ENCODE measurements around the gene MAP7D2.

MAP7D2 gene

GRCh38 chrX:19991350-19991718, 125.4 kb downstream of the MAP7D2 start:
- H3K4me3 ChIP-seq (ENCODE audit: low read length) = peak overlapping the region; percentile 63
- H3K9ac ChIP-seq (ENCODE audit: low read depth, low read length) = peak overlapping the region; percentile 46
- H3K4me1 ChIP-seq (ENCODE audit: control insufficient read depth, insufficient read depth, low read length) = peaks cover 5% of the 10 kb centered on the region
- peak overlapping the region; percentile 78 for H3K4me2 ChIP-seq (ENCODE audit: low read length)
- no peaks in the 10 kb centered on the region for H3K36me3 ChIP-seq (ENCODE audit: insufficient read depth, low read length)
- no peaks in the 10 kb centered on the region for H3K9me3 ChIP-seq (replicated peaks; ENCODE audit: low read length)
- H3K27me3 ChIP-seq (ENCODE audit: control insufficient read depth, insufficient read depth, low read length) = no peaks in the 10 kb centered on the region

GRCh38 chrX:19990556-19991349, 126.0 kb downstream of the MAP7D2 start, which contains the start of gene BCLAF3:
Gene BCLAF3, minus strand, starts transcription at chrX:19991061. Its CDS starts 20,797 bp downstream, at chrX:19970264.
- H3K9me3 ChIP-seq (replicated peaks; ENCODE audit: low read length) = no peaks in the 10 kb centered on the region
- peak within 1 kb of the TSS; percentile 80 for H3K9ac ChIP-seq (ENCODE audit: low read depth, low read length)
- H3K4me3 ChIP-seq (ENCODE audit: low read length) = peak within 1 kb of the TSS; percentile 84
- H3K36me3 ChIP-seq (ENCODE audit: insufficient read depth, low read length) = no peaks in the 10 kb centered on the region
- peaks cover 5% of the 10 kb centered on the region for H3K4me1 ChIP-seq (ENCODE audit: control insufficient read depth, insufficient read depth, low read length)
- H3K27me3 ChIP-seq (ENCODE audit: control insufficient read depth, insufficient read depth, low read length) = no peaks in the 10 kb centered on the region
- peak within 1 kb of the TSS; percentile 78 for H3K4me2 ChIP-seq (ENCODE audit: low read length)

DNA sequence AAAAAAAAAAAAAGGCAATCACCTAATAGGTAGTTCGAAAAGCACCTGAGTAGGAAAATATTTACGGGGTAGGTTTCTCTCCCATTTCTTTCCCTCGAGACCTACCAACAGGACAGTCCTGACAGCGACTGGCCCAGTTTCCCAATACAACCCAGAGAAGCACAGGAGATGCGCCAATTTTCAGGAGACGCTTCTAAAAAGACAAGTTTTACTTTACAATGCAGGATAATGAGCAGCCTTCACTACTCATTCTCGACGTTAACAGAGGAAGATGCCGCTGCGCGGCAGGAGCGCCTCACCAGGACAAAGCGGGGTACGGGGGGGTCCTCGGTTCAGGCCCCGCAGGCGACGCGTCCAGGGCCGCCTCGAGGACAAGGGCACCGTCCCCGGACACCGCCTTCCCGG, 126.6 kb downstream of the MAP7D2 start:
- Histone ChIP-seq H3K36me3 (ENCODE audit: insufficient read depth, low read length) (no peaks in the 10 kb centered on the region), H3K9me3 (replicated peaks; ENCODE audit: low read length) (no peaks in the 10 kb centered on the region), H3K4me1 (ENCODE audit: control insufficient read depth, insufficient read depth, low read length) (peaks cover 5% of the 10 kb centered on the region), H3K27me3 (ENCODE audit: control insufficient read depth, insufficient read depth, low read length) (no peaks in the 10 kb centered on the region), H3K4me2 (ENCODE audit: low read length) (peak overlapping the region; percentile 77), H3K9ac (ENCODE audit: low read depth, low read length) (peak overlapping the region; percentile 80), H3K4me3 (ENCODE audit: low read length) (peak overlapping the region; percentile 84)

DNA sequence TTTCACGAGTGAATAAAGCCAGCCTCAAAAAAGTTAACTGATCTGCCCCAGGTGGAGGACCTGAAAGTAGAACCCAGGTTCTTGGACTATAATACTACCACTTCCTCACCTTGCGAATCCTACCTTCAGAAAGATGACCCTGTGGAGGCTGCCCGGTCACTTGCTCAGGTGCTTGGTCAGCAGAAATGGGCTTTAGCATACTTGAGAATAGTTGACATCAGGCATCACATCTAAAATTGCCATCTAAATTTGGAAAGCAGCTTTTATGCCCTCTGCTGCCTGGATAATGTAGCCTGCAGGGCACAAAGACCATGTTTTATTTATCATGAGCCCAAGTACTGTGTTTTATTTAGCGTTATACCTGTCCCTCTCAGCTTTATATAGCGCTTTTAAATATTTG, 128.9 kb downstream of the MAP7D2 start:
- H3K4me2 ChIP-seq (ENCODE audit: low read length) = no peak overlapping the region
- H3K4me3 ChIP-seq (ENCODE audit: low read length) = no peak overlapping the region
- peaks cover 5% of the 10 kb centered on the region for H3K4me1 ChIP-seq (ENCODE audit: control insufficient read depth, insufficient read depth, low read length)
- no peaks in the 10 kb centered on the region for H3K36me3 ChIP-seq (ENCODE audit: insufficient read depth, low read length)
- H3K9me3 ChIP-seq (replicated peaks; ENCODE audit: low read length) = no peaks in the 10 kb centered on the region
- no peak overlapping the region for H3K9ac ChIP-seq (ENCODE audit: low read depth, low read length)
- no peaks in the 10 kb centered on the region for H3K27me3 ChIP-seq (ENCODE audit: control insufficient read depth, insufficient read depth, low read length)

DNA sequence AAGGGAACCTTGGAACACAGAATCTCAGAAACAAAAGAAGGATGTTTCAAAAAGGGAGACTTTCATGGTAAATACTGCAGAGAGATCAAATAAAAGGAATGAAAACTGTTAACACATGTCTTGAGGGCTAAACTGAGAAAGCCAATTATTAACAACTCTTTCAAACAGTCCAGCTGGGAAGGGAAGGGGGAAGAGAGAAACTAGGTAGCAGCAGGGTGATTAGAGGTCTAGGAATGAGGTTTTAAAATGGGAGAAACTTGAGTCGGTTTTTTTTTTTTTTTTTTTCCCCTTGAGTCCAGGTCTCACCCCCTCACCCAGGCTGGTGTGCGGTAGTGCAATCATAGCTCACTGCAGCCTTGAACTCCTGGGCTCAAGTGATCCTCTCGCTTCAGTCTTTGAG, 130.2 kb downstream of the MAP7D2 start:
- H3K27me3 ChIP-seq (ENCODE audit: control insufficient read depth, insufficient read depth, low read length) = no peaks in the 10 kb centered on the region
- H3K4me1 ChIP-seq (ENCODE audit: control insufficient read depth, insufficient read depth, low read length) = peaks cover 4% of the 10 kb centered on the region
- H3K4me3 ChIP-seq (ENCODE audit: low read length) = no peak overlapping the region
- no peak overlapping the region for H3K9ac ChIP-seq (ENCODE audit: low read depth, low read length)
- no peak overlapping the region for H3K4me2 ChIP-seq (ENCODE audit: low read length)
- no peaks in the 10 kb centered on the region for H3K9me3 ChIP-seq (replicated peaks; ENCODE audit: low read length)
- H3K36me3 ChIP-seq (ENCODE audit: insufficient read depth, low read length) = no peaks in the 10 kb centered on the region

GRCh38 chrX:19981947-19982346, 134.8 kb downstream of the MAP7D2 start:
- no peaks in the 10 kb centered on the region for H3K9me3 ChIP-seq (replicated peaks; ENCODE audit: low read length)
- H3K36me3 ChIP-seq (ENCODE audit: insufficient read depth, low read length) = no peaks in the 10 kb centered on the region
- no peak overlapping the region for H3K4me3 ChIP-seq (ENCODE audit: low read length)
- no peak overlapping the region for H3K4me2 ChIP-seq (ENCODE audit: low read length)
- no peak overlapping the region for H3K9ac ChIP-seq (ENCODE audit: low read depth, low read length)
- H3K27me3 ChIP-seq (ENCODE audit: control insufficient read depth, insufficient read depth, low read length) = no peaks in the 10 kb centered on the region
- H3K4me1 ChIP-seq (ENCODE audit: control insufficient read depth, insufficient read depth, low read length) = no peaks in the 10 kb centered on the region

DNA sequence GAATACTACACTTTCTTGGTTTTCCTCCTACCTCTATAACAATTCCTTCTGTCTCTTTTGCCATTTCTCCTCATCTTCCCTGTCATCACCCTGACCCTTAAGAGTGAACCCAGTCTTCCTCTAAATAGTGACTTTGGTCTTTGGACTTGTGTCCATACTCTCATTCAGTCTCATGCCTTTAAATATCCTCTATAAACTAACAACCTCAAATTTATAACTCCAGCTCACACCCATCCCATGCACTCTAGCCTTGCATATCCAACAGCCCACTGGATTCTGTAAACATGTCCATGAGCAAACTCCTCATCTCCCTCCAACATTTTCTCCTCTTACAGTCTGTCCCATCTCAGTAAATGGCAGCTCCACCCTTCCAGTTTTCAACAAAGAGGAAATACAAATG, 140.9 kb downstream of the MAP7D2 start:
- H3K4me3 ChIP-seq (ENCODE audit: low read length) = no peak overlapping the region
- H3K4me1 ChIP-seq (ENCODE audit: control insufficient read depth, insufficient read depth, low read length) = no peaks in the 10 kb centered on the region
- H3K36me3 ChIP-seq (ENCODE audit: insufficient read depth, low read length) = no peaks in the 10 kb centered on the region
- no peaks in the 10 kb centered on the region for H3K9me3 ChIP-seq (replicated peaks; ENCODE audit: low read length)
- H3K9ac ChIP-seq (ENCODE audit: low read depth, low read length) = no peak overlapping the region
- H3K27me3 ChIP-seq (ENCODE audit: control insufficient read depth, insufficient read depth, low read length) = no peaks in the 10 kb centered on the region
- no peak overlapping the region for H3K4me2 ChIP-seq (ENCODE audit: low read length)

DNA sequence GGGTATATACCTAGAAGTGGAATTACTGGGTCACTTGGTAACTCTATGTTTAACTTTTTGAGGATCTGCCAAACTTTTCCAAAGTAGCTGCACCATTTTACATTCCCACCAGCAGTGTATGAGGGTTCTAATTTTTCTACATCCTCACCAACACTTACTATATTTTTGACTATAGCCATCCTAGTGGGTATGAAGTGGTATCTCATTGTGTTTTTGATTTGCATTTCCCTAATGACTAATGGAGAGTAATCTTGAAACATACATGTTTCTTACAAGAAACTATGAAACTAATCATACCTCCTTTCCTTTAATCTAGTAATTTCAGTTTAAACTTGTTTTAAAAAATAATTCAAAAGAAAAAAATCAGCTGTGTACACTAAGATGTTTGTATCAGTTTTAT, 143.7 kb downstream of the MAP7D2 start:
- H3K9me3 ChIP-seq (replicated peaks; ENCODE audit: low read length) = no peaks in the 10 kb centered on the region
- H3K4me3 ChIP-seq (ENCODE audit: low read length) = no peak overlapping the region
- no peaks in the 10 kb centered on the region for H3K27me3 ChIP-seq (ENCODE audit: control insufficient read depth, insufficient read depth, low read length)

DNA sequence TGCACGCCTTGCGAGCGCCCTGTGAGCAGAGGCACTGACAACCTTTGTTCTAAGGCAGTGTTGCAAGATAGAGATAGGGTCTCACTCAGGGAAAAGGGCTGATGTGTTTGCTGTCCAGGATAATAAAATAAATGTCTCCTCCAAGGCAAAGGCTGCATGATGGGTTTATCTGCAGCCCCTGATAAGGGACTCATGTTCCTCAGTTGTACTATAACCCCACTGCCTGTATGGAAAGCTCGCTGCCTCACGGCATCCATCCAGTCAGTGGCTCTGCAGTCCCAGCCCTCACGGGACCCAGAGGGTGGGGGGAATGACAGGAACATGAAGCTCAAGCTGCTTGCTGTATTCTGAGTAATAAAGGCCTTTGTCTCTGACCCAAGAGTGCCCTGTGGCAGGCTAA, 148.4 kb downstream of the MAP7D2 start:
- no peak overlapping the region for H3K4me3 ChIP-seq (ENCODE audit: low read length)
- H3K36me3 ChIP-seq (ENCODE audit: insufficient read depth, low read length) = peaks cover 4% of the 10 kb centered on the region
- no peak overlapping the region for H3K9ac ChIP-seq (ENCODE audit: low read depth, low read length)
- no peaks in the 10 kb centered on the region for H3K27me3 ChIP-seq (ENCODE audit: control insufficient read depth, insufficient read depth, low read length)
- H3K4me1 ChIP-seq (ENCODE audit: control insufficient read depth, insufficient read depth, low read length) = no peaks in the 10 kb centered on the region
- no peaks in the 10 kb centered on the region for H3K9me3 ChIP-seq (replicated peaks; ENCODE audit: low read length)
- no peak overlapping the region for H3K4me2 ChIP-seq (ENCODE audit: low read length)

More for the DNA sequence above, 143.7 kb downstream of the MAP7D2 start:
- Histone ChIP-seq H3K36me3 (ENCODE audit: insufficient read depth, low read length) (no peaks in the 10 kb centered on the region), H3K4me2 (ENCODE audit: low read length) (no peak overlapping the region), H3K9ac (ENCODE audit: low read depth, low read length) (no peak overlapping the region), H3K4me1 (ENCODE audit: control insufficient read depth, insufficient read depth, low read length) (no peaks in the 10 kb centered on the region)

DNA sequence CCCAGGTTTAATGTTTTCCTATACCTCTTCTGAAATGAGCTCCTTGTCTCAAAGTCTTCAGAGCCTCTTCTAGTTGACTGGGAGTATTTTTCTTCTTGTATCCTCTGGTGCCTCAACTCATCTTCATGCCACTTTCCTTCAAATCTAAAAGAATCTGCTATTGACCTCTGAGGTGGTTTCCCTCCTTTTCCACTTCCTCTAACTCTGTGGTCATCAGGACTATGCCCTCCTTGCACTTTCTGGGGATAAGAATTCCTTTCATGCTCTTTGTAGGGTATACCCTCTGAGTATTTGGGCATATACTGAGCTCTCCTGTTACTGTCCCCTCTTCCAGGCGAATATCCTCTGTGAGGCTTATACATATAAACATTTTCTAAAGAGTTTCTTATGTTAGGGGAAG, 150.7 kb downstream of the MAP7D2 start:
- H3K27me3 ChIP-seq (ENCODE audit: control insufficient read depth, insufficient read depth, low read length) = no peaks in the 10 kb centered on the region
- H3K4me2 ChIP-seq (ENCODE audit: low read length) = no peak overlapping the region
- H3K36me3 ChIP-seq (ENCODE audit: insufficient read depth, low read length) = peaks cover 4% of the 10 kb centered on the region
- H3K9me3 ChIP-seq (replicated peaks; ENCODE audit: low read length) = no peaks in the 10 kb centered on the region
- H3K9ac ChIP-seq (ENCODE audit: low read depth, low read length) = no peak overlapping the region
- no peaks in the 10 kb centered on the region for H3K4me1 ChIP-seq (ENCODE audit: control insufficient read depth, insufficient read depth, low read length)
- H3K4me3 ChIP-seq (ENCODE audit: low read length) = no peak overlapping the region

DNA sequence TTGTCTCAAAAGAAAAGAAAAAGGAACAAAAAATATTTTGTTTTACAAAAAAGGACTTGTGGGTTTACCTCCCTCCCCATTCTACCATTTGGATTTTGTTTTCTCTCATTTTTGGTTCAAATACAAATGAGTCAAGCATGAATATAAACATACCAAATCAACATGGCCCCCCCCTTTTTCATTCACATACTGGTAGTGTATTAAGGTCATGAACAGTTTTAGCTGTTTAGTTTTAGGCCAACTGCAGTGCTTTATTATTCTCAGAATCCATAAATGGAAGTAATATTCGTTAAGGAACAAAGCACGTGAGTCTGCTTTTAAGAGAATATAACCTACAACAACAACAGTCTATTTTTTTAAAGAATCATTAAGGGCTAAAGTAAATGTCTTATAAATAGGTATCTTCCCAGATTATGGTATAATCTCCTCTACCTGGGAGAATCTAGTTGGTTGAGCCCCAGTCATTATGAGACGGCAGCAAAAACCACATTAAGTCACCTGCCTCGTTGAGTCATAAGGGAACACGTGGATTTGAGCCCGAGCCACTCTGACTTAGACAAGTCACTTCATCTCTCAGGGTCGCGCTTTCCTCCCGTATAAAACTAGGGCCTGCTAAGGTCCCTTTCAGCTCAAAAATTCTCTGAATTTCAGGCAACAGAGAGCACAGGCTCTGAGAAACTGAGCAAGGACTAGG, 152.5 kb downstream of the MAP7D2 start:
- H3K4me2 ChIP-seq (ENCODE audit: low read length) = no peak overlapping the region
- H3K9ac ChIP-seq (ENCODE audit: low read depth, low read length) = no peak overlapping the region
- H3K4me1 ChIP-seq (ENCODE audit: control insufficient read depth, insufficient read depth, low read length) = no peaks in the 10 kb centered on the region
- H3K27me3 ChIP-seq (ENCODE audit: control insufficient read depth, insufficient read depth, low read length) = no peaks in the 10 kb centered on the region
- H3K9me3 ChIP-seq (replicated peaks; ENCODE audit: low read length) = no peaks in the 10 kb centered on the region
- no peak overlapping the region for H3K4me3 ChIP-seq (ENCODE audit: low read length)
- peaks cover 4% of the 10 kb centered on the region for H3K36me3 ChIP-seq (ENCODE audit: insufficient read depth, low read length)

DNA sequence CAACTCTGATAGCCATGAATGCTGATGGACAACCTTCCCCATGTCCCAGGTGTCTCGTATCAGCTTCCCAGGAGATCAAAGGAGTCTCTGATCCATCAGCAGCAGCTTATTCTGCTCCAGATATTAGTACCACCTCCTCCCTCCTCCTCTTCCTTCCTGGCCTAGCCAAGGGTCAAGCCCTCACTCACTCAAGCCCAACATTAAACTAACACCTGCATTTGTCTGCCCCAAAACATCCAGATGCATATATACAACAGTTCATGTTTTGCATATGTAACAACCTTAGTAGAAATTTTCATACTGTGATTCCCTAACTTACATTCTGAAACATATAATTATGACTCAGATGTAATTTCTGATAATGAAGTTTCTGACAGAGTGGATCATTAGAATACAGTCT, 155.8 kb downstream of the MAP7D2 start:
- Histone ChIP-seq H3K9ac (ENCODE audit: low read depth, low read length) (no peak overlapping the region), H3K4me1 (ENCODE audit: control insufficient read depth, insufficient read depth, low read length) (no peaks in the 10 kb centered on the region), H3K27me3 (ENCODE audit: control insufficient read depth, insufficient read depth, low read length) (no peaks in the 10 kb centered on the region), H3K36me3 (ENCODE audit: insufficient read depth, low read length) (peaks cover 4% of the 10 kb centered on the region), H3K4me3 (ENCODE audit: low read length) (no peak overlapping the region), H3K4me2 (ENCODE audit: low read length) (no peak overlapping the region), H3K9me3 (replicated peaks; ENCODE audit: low read length) (no peaks in the 10 kb centered on the region)

Data from skeletal muscle satellite cell (primary cell).